Sigmoid colon (tissue), 7 donors: Measurements from ENCODE around the gene TTYH3. TPM values are rescaled to one million over a fixed set of nuclear protein-coding genes. Genes with fewer than 3 reads are reported as not detected.
"Not testable (repeated sequence)": the region's sequence is repeated elsewhere in the genome, so short reads cannot be mapped to it uniquely, and the experiment has no call there.

Source experiments
- DNase-seq: peaks from one replicate; pipeline ENCODE4 v3.0.0-alpha.2; 2019
- H3K27ac ChIP-seq, 4 donors: fragments of 200-600 bp; sonication (generic); one replicate each; pipeline ENCODE4 v1.5.1; 2016 to 2019; ENCODE audit warnings: mild to moderate bottlenecking in 1 of 4
- H3K27me3 ChIP-seq, 3 donors: fragments of 200-600 bp; sonication (generic); one replicate each; pipeline ENCODE4 v1.5.1; 2019; ENCODE audit warnings: mild to moderate bottlenecking in 1 of 3
- H3K36me3 ChIP-seq, 4 donors: fragments of 200-600 bp; sonication (generic); one replicate each; pipeline ENCODE4 v1.5.1; 2016 to 2019
- H3K4me1 ChIP-seq, 4 donors: fragments of 200-600 bp; sonication (generic); one replicate each; pipeline ENCODE4 v1.5.1; 2017 to 2019
- H3K4me3 ChIP-seq, 4 donors: fragments of 200-600 bp; sonication (generic); one replicate each; pipeline ENCODE4 v1.5.1; 2017 to 2019; ENCODE audit warnings: mild to moderate bottlenecking in 2 of 4, moderate library complexity in 1 of 4
- H3K9me3 ChIP-seq, 4 donors: fragments of 200-600 bp in 3 of 4; sonication (generic) in 3 of 4; one replicate each; pipeline versions ENCODE4 v1.5.1 to v1.6.1; 2013 to 2019
- EP300 ChIP-seq, 4 donors: sonication (generic); formaldehyde crosslinking; IDR thresholded peaks; one replicate each; pipeline ENCODE4 v1.6.1; 2017; ENCODE audit warnings: antibody characterized with exemption in 4 of 4
- POLR2A ChIP-seq, 2 donors: fragments of 450-650 bp; IDR thresholded peaks; one replicate each; pipeline ENCODE4 v1.6.1; 2016; ENCODE audit warnings: antibody characterized with exemption in 2 of 2, mild to moderate bottlenecking in 2 of 2, moderate library complexity in 2 of 2
- POLR2AphosphoS5 ChIP-seq, 4 donors: sonication (generic); formaldehyde crosslinking; IDR thresholded peaks; one replicate each; pipeline ENCODE4 v1.6.1; 2017; ENCODE audit warnings: antibody characterized with exemption in 4 of 4
- WGBS, 2 donors: extraction: QIAGEN DNeasy Blood & Tissue Kit; methylation state at CpG; one replicate each; pipeline ENCODE4 v1.1.7; 2013; 5-methylcytosine and 5-hydroxymethylcytosine counted together
- intact Hi-C: fragments of 100-400 bp; cut with DNase I; formaldehyde crosslinking; loops from one replicate; pipeline ENCODE4 v1.15.1; 2023
- polyA plus RNA-seq, 3 donors: library from polyadenylated mRNA; stranded (reverse); fragments of 200-250 nt; gene quantifications; one replicate each; pipeline ENCODE4 v1.2.3, GENCODE V29; 2013
- total RNA-seq, 4 donors: library from RNA; depleted of rRNA; stranded (reverse); fragments of >200 nt; gene quantifications; one replicate each; pipeline ENCODE4 v1.1.0, GENCODE V29; 2016
- TF ChIP-seq, protein P1 (sequence below), 4 experiments: fragments of 450-650 bp in 3 of 4; fragments of 200-600 bp in 1 of 4; IDR thresholded peaks; one replicate each; pipeline ENCODE4 v1.5.1; 2016 to 2019; ENCODE audit warnings: antibody characterized with exemption in 4 of 4, mild to moderate bottlenecking in 3 of 4, moderate library complexity in 2 of 4
- donor health status: healthy with polysubstance abuse.
- donor health status: Bipolar disorder and iron deficiency.
- donor health status: healthy.

The TTYH3 gene
- total and polyA plus RNA-seq, 7 donors: 5.4 to 41.7 (median 15.3) TPM

DNA sequence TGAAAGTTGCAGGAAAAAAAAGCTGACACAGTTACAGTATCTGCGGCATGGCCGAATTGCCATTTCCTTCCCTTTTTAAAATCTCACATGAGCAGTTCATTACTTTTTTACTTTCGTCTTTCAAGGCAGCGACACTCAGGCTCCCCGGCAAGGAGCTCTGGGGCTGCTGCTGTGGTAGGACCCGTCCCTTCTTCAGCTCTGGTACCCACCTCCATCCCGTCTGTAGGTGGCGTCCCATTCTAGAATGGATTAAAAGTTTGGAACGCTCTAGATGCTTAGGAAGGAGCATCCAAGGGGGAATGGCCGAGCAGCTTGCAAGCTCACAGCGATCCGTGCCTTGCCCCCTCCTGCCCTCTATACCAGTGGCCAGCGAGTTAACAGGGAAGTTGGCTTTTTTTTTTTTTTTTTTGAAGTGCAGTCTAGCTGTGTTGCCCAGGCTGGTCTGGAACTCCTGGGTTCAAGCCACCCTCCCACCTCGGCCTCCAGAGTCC lies 22.8 kb upstream of the TTYH3 start:
- WGBS, 2 donors: 44 to 73% methylated on average over 14 of the region's 14 CpGs
- Histone ChIP-seq H3K27me3 (no peaks in the 10 kb centered on the region), H3K9me3 (no peaks in the 10 kb centered on the region), H3K4me3 (no peak overlapping the region), H3K27ac (peak overlapping the region; percentile 22 to 57 (median 30)), H3K36me3 (peaks cover 0 to 12% (median 0%) of the 10 kb centered on the region in 4 donors), H3K4me1 (peaks cover 0 to 9% (median 7%) of the 10 kb centered on the region in 4 donors)
- DNase-seq: no peak
- TF ChIP-seq, protein P1, sequence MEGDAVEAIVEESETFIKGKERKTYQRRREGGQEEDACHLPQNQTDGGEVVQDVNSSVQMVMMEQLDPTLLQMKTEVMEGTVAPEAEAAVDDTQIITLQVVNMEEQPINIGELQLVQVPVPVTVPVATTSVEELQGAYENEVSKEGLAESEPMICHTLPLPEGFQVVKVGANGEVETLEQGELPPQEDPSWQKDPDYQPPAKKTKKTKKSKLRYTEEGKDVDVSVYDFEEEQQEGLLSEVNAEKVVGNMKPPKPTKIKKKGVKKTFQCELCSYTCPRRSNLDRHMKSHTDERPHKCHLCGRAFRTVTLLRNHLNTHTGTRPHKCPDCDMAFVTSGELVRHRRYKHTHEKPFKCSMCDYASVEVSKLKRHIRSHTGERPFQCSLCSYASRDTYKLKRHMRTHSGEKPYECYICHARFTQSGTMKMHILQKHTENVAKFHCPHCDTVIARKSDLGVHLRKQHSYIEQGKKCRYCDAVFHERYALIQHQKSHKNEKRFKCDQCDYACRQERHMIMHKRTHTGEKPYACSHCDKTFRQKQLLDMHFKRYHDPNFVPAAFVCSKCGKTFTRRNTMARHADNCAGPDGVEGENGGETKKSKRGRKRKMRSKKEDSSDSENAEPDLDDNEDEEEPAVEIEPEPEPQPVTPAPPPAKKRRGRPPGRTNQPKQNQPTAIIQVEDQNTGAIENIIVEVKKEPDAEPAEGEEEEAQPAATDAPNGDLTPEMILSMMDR (IDR thresholded peaks at IDR 0.05): peak in 1 of 4 experiments; percentile 17
- TF ChIP-seq EP300 (IDR thresholded peaks at IDR 0.05) (no peak), POLR2AphosphoS5 (IDR thresholded peaks at IDR 0.05) (no peak), POLR2A (IDR thresholded peaks at IDR 0.05) (no peak)
- intact Hi-C loops: no loop called here

DNA sequence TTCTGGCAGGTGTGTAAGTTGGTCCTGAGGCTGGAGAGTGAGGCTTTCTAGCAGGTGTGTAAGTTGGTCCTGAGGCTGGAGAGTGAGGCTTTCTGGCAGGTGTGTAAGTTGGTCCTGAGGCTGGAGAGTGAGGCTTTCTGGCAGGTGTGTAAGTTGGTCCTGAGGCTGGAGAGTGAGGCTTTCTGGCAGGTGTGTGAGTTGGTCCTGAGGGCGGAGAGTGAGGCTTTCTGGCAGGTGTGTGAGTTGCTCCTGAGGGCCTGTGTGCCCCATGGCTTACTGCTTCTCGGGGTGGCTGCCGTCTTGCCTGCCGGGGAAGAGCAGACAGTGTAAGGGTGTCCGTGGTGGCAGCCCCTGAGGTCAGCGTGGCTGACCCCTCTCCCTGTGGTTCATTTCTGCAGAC lies 22.1 kb upstream of the TTYH3 start:
- DNase-seq, H3K27me3 ChIP-seq, H3K36me3 ChIP-seq, H3K4me3 ChIP-seq, intact Hi-C loops, H3K9me3 ChIP-seq: not testable (repeated sequence)
- H3K27ac ChIP-seq: peak overlapping the region in 3 of 4 donors; percentile 27 to 57 (median 32)
- H3K4me1 ChIP-seq: peaks cover 0 to 16% (median 14%) of the 10 kb centered on the region in 4 donors
- WGBS, 2 donors: 94 to 96% methylated on average over 6 of the region's 6 CpGs

DNA sequence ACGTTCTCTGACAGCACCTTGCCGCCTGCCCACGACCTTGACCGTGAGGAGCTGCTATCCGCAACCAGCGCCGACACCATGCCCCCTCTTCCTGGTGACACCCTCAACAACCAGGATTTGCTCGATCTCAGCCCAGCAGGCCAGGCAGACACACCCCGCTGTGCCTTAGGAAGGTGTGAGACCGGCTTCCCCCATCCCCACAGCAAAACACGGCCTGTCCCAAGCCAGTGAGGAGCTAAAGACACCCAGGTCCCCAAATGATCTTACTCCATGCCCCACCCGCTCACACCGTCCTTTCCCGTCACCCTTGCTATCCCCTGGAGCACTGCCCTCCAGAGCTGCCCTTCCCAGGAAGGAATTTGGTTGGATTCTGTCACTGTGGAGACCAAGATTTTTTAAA lies 21.3 kb upstream of the TTYH3 start:
- Histone ChIP-seq H3K27ac (no peak overlapping the region), H3K4me1 (peaks cover 0 to 20% (median 17%) of the 10 kb centered on the region in 4 donors), H3K36me3 (peaks cover 0 to 6% (median 0%) of the 10 kb centered on the region in 4 donors), H3K4me3 (no peak overlapping the region), H3K9me3 (no peaks in the 10 kb centered on the region), H3K27me3 (no peaks in the 10 kb centered on the region)
- 94 to 95% methylated on average over 14 of the region's 14 CpGs for WGBS, 2 donors
- no peak for DNase-seq
- no peak for TF ChIP-seq EP300 (IDR thresholded peaks at IDR 0.05)
- TF ChIP-seq, protein P1 (IDR thresholded peaks at IDR 0.05): no peak
- TF ChIP-seq POLR2AphosphoS5 (IDR thresholded peaks at IDR 0.05): no peak
- no peak for TF ChIP-seq POLR2A (IDR thresholded peaks at IDR 0.05)
- intact Hi-C loops: no loop called here

DNA sequence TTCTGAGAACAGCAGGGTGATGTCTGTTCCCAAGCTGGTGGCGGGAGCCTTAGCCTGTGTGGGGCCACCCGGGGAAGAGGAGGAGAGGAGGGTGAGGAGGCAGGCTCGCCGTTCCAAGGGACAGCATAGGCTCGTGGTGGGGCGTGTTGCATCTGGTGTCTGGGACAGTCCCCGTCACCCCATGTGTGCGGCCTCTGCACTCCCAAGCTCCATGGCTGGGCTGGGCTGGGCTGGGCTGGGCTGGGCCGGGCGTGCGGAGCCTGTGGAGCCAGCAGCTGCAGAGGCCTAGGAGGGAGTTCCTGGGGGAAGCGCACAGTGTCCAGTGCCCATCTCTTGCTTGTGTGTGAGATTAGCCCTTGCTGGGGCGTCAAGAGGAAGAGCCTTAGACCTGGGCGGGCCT lies 20.9 kb upstream of the TTYH3 start:
- Histone ChIP-seq H3K27ac (no peak overlapping the region), H3K27me3 (no peaks in the 10 kb centered on the region), H3K9me3 (no peaks in the 10 kb centered on the region), H3K4me1 (peaks cover 0 to 20% (median 17%) of the 10 kb centered on the region in 4 donors), H3K4me3 (no peak overlapping the region), H3K36me3 (peaks cover 0 to 6% (median 0%) of the 10 kb centered on the region in 4 donors)
- WGBS, 2 donors: 65 to 66% methylated on average over 14 of the region's 14 CpGs
- DNase-seq: no peak
- intact Hi-C loops: no loop called here
- TF ChIP-seq POLR2AphosphoS5 (IDR thresholded peaks at IDR 0.05) (no peak), EP300 (IDR thresholded peaks at IDR 0.05) (no peak), POLR2A (IDR thresholded peaks at IDR 0.05) (no peak)
- TF ChIP-seq, protein P1 (IDR thresholded peaks at IDR 0.05): no peak

DNA sequence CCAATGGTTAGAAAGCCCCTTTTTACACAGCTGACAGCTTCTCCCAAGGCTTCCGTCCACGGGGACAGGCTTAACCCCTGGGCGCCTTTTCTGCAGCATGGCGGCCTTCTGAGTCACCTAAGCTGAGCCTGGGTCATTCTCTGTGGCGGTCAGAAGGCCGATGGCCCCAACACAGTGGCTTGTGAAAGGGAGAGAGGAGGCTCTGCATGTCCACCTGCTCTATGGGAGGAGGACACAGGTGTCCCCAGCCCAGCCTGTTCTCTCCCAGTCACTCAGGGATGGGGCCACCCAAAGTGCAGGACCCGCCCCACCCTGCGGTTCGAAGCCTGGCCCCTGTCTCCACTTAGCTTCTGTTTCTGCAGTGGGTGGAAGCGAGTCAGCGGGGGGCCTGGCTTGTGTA lies 20.4 kb upstream of the TTYH3 start:
- H3K4me1 ChIP-seq: peaks cover 0 to 20% (median 18%) of the 10 kb centered on the region in 4 donors
- H3K27me3 ChIP-seq: no peaks in the 10 kb centered on the region
- intact Hi-C loops: no loop called here
- no peak for TF ChIP-seq POLR2A (IDR thresholded peaks at IDR 0.05)
- TF ChIP-seq, protein P1 (IDR thresholded peaks at IDR 0.05): no peak
- no peak for DNase-seq
- WGBS, 2 donors: 87 to 91% methylated on average over 11 of the region's 11 CpGs
- H3K4me3 ChIP-seq: no peak overlapping the region
- no peak overlapping the region for H3K27ac ChIP-seq
- peaks cover 0 to 6% (median 0%) of the 10 kb centered on the region in 4 donors for H3K36me3 ChIP-seq
- H3K9me3 ChIP-seq: no peaks in the 10 kb centered on the region
